IPS DF 4.7 (cell line): Measurements from ENCODE around the gene ASCL2.
"Not testable (repeated sequence)": the region's sequence is repeated elsewhere in the genome, so short reads cannot be mapped to it uniquely, and the experiment has no call there.

Source experiments
- DNase-seq: peaks from one replicate; pipeline ENCODE4 v3.0.0-alpha.2; 2013; ENCODE audit warnings: low spot score; ENCODE audit errors: extremely low read depth

Gene ASCL2

DNA sequence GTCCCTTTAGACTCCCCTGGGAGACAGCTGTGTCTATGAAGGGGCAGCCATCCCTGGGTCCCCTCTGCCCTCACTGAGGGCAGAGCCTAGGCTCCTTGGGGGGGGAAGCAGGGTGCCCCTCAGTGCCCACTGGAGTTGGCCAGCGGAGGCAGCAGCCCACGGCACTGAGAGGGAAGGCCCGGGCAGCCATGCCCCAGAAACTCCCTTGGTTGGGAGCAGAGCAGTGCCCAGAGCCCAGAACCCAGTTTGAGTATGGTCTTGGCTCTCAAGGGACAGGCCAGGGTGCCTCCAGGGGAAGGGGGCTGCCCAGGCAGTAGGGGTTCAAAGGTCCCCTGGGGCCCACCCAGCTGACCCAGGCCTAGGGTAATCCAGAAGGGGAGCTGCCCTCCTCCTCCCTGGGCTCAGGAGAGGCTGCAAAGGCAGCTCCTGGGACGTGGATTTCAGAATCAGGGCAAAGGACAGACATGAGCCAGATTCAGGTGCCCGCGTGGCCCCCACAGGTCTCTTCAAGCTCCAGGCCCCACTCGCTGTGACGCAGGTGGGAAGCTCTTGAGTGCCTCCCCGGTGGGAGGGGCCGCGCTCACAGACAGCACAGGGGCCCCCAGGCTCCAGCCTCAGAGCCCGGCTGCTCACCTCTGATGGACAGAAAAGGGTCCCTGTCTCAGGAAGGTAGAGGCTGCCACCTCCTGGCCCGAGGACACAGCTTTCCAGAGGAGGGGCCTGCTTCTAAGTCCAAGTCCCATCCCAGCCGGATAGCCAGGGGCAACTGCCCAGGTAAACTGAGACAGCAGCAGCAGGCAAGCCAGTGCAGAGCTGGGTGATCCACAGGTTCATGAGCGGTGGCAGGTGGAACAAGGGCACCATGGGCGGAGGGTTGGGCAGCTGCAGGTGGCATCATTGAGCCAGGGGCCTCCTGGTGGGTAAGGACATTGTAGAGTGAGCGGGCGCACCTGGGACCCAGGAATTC lies 28.7 kb upstream of the ASCL2 start:
- DNase-seq = no peak

DNA sequence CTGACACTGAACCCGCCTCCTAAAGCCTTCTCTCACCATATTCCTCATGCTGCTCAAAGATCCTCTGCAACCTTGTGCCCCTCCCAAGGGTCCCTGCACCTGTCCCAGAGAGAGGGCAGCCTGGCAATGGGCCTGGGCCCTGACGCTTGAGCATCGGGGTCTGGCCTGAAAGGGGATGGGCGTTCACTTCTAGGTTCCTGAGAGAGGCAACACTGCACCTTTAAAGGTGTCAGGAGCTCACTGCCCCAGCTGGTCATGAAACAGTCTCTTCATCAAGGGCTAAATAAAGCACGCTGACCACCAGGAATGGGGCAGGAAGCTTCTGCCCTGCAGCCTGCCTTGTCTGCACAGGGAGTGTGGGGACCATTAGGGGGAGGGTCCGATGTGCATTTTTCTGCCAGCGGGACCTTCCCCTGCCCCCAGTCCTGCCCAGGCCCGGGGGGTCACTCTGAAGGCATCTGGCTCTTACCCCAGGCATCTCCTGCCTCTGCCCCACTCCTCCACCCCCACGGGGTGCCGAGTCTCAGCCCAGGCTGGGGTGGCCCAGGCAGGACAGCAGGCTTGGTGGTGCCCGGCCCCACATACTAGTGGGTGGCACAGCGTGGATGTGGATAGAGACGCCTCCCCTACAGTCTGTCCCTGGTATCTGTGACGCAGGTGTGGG lies 27.9 kb upstream of the ASCL2 start:
- no peak for DNase-seq

- DNase-seq = no peak
Observed at GRCh38 chr11:2297623-2298030, 27.2 kb upstream of the ASCL2 start.

GRCh38 chr11:2296913-2297622 lies 26.7 kb upstream of the ASCL2 start:
- no peak for DNase-seq

DNA sequence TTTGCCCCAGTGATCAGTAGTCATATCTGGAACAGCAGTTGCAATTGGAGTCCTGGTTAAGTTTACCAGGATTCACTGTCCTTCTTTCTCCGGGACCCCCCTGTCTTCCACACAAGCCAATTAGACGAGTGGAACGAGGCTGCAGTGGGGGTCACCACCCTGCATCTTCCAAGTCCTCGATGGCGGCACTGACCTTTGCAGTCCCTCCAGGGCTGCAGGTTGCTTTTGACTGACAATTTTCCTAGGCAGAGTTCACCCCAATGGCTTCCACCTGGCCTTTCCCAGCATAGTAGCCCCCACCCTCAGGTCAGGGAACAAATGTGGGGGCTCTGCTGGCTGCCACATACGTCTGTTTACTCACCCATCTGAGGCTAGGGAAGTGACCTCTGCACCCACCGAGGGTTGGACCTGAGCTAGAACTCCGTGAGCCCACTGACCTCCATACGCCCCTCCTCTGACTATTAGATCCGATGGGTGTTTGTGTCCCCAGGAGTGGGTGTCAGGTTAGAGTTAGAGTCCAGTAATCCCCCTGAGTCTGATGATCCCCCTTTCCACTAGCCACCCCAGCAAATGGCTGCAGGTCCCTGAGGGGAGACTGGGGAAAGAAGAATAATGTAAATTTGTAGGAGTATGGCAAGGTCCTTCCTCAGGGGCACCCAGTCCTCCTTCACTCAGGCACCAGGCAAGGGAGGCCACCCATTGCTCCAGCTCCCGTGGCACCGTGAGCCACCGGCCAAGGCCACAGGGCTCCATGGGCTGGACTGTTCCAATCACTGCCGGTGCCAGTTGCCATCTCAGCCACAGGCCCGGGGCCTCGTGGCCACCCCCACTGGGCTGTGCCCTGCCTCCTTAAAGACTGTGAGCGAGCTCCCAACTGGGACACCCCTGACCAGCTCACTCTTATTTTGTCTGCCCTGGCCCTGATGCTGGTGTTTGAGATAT lies 25.9 kb upstream of the ASCL2 start:
- DNase-seq = no peak

DNA sequence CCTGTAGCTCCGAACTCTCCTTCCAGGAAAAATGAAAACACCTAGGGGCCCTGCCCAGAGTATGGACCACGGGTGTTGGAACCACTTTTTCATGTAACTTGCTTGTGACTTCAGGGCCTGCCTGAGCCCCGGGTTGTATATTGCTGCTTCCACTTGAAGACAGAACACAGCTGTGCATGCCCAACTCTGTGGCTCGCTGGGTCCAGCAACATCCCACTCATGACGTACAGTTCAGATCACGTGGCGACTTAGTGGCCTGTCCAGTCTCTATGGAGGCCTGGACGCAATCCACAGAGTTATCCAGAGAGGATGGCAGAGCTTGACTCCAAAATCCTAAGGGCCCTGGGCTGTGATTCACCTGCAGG lies 24.5 kb upstream of the ASCL2 start:
- DNase-seq = no peak

DNA sequence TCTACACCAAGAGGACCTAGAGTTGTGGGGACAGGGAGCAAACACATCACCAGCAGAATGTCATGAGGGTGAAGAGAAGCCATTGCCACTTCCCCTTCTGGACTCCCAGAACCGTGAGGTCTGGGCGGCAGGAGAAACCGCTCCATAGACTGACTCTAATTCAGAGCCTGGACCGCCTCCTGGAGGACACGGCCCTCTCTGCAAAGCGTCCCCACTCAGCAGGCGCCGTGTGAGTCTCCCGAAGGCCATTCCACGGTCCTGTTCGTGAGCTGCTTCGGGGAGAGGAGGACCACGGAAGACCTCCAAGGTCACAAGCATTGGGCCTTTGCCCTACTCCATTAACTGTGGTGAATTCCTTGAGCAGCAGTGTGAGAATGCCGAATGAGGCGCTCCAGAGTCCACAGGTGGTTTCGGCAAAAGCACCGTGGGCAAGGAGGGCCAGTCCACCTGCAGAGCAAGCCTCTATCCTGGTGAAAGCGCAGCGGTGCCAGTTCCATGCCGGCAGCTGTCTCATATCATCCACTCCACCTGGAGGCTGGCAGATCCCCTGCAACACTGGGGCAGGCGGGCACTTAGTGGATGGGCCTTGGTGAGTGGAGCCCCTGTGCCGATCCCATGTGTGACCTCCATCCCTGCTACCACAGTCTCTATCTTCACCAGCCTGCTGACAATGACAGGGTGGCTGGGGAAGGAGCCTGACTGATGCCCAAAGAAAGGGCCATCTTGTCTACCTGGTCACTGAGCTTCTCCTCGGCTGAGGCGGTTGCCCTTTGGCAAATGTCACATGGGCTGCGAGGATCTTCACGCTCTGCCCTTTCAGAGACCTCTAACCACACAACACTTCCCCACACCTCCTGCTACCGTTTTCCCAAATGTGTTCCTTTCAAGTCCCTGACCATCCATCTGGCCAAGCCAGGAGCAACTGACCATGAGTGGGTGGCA lies 23.9 kb upstream of the ASCL2 start:
- no peak for DNase-seq

GRCh38 chr11:2293531-2293971 lies 23.2 kb upstream of the ASCL2 start:
- no peak for DNase-seq

DNA sequence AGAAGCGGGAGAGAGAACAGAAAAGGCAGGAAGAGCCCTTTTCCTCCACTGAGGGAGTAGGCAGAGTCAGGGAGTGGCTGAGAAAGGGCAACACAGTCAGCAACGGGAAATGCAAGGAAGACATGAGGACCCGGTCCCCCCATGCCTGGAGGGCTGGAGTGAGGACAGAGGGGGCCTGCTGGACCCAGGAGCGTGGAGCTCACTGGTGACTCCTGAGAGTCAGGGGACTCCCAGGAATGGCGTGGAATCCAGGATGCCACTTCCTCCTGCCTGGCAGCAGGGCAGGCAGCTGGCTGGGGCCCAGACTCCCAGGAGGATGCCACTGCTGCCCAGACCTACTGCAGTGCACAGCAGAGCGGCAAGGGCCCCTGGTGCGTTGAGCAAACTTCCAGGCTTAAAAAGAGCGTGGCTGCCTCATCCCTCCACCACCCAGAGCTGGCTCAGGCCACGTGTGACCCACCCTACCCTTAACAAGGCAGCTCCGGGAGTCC lies 20.0 kb upstream of the ASCL2 start:
- DNase-seq = no peak

- DNase-seq = no peak
Observed at GRCh38 chr11:2289859-2290258, 19.5 kb upstream of the ASCL2 start.

DNA sequence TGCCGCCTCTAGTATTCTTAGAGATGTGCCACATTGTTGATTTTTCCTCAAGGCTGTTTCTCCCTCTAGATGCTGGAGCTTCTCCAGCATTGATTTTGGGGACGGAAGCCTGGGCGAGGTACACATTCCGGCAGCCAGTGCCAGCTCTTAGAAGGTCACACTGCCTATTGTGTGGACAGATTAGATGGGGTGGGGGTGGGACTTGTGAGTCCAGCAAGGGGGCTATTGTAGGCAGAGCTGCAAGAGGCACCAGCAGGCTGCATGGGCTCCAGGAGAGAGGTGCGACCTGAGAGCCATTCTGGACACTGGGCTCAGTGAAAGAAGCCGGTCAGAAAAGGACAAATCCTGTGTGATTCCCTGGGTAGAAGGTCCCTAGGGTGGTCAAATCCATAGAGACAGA lies 19.0 kb upstream of the ASCL2 start:
- no peak for DNase-seq

- DNase-seq = no peak
Observed at GRCh38 chr11:2287091-2287490, 16.7 kb upstream of the ASCL2 start.

- DNase-seq = not testable (repeated sequence)
Observed at GRCh38 chr11:2286350-2286749, 16.0 kb upstream of the ASCL2 start.

- no peak for DNase-seq
Observed at GRCh38 chr11:2280208-2280607, 9.8 kb upstream of the ASCL2 start.

- DNase-seq = no peak
Observed at GRCh38 chr11:2277933-2278523, 7.6 kb upstream of the ASCL2 start.

GRCh38 chr11:2277008-2277346 lies 6.6 kb upstream of the ASCL2 start:
- DNase-seq = no peak

DNA sequence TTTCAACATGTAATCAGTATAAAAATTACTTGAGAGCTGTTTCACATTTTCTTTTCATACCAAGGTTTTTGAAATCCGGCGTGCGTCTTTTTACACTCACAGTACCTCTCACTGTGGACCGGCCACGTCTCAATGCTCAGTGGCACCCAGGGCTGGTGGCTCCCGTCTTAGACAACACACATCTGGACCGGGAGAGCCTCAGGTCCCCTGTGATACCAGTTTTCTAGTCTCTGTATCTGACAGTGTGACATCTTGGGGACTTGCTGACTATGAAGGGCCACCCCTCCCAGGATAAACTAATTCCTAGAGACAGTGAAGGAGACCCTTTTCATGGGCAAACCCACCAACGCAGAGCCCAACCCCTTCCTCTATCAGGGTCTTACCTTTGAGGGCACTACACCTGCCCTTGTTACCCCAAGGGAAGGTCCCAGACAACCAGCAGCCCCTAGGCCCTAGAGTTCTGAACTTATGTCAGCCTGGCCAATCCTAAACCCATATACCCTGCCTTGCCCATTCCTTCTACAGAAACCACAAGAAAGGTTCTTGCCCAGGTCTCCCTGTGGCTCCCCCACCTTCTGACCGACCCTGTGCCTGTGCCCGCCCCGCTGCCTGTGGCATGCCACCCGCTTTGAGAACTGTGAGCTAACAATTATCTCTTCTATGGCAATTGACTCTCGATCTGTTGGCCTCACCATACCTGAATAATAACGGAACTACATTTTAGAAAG lies 6.1 kb upstream of the ASCL2 start:
- DNase-seq = no peak

DNA sequence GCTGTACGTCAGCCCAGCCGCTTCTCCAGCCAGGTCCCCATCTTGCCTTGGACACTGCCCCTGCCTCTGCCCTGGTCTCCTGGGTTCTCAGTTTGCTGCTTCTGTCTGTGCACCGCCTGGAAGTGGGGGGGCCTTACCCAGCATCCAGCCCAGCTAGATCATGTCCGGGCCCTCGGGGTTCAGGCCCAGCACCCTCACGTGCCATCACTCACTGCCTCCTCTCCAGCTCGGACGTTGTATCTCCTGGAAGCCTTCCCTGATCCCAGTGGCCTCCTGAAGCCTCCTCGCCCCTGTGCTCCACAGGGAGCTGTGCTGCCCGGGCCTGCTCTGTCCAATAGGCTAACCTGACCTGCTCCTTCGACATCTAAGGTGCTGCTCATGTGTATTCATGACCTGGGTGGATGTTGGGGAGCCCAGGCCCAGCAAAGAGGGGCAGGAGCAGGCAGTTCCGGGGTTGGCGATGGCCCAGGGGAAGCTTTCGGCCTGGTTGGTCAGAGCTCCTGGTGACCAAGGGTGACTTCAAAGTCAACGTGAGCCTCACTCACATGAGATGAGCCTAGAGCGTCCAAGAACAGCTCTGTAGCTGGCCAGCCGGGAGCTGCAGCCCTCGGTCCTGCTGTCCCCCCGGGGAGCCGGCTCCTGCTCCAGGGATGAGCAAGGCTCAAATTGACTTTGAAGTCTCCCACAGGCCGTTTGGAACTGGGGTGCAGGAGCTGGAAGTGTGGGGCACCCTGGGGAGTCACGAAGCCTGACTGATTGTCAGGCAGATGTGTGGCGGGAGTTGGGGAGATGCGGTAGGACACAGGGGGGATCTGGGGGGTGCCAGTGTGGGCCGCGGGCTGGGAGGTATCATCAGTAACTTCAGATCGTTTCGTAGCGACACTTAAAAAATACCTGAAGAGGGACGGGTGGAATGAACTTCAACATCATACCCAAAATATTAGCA lies 5.2 kb upstream of the ASCL2 start:
- DNase-seq = no peak
